GM18526 (cell line): Measurements from ENCODE around the gene SNTG2.

Source experiments
- POLR2A ChIP-seq: IDR thresholded peaks from 3 replicates; pipeline ENCODE4 v1.6.1; 2011; ENCODE audit not compliant: insufficient read length; ENCODE audit errors: extremely low read depth

SNTG2 gene

DNA sequence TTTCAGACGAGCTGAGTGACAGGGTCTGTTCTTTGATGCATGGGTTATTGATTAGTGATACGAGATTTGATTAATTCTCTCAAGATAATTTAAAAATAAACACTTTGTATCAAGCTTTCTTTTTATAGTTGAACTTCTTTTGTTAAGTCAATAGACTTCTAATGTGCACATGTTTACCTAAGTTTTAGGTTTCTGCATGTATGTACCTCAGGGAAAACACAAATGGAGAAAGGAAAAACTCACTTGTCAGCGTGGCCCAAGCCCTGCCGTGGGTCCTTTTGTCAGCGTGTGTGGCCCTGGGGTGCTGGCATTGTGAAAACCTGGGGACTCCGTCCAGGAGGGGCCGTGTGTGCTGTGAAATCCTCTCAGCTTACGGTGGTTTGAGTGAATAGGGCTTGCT is 153.7 kb downstream of the SNTG2 start:
- no peak for TF ChIP-seq POLR2A

DNA sequence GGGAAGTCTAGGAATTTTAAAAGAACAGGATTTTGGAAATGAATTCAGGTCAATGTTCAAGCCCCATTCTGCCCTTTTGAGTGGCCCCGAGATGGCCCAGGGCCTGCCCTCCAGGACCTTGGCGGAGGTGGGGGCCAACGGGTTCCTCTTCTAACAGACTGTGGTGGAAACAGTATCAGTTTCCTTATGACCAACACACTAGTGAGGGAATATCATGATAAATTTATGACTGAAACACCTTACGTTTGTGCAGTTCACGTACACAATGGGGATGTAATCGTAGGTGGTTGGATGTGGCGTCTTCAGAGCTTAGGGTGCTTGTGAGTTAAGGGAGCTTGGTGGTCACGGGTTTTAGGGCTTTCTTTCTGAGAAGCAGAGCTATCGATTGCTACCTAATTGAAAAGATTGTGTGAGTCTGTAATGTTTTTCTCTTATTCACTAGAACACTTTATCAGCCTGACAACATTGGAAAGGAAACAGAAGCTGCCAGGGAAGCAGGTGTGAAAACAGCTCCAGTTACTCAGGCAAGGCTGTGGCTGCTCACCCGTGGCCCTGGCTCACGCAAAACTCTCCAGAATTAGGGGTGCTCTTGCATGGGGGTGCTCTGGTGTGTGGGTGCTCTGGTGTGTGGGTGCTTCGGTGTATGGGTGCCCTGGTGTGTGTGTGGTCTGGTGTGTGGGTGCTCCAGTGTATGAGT is 165.3 kb downstream of the SNTG2 start:
- TF ChIP-seq POLR2A, result no peak

DNA sequence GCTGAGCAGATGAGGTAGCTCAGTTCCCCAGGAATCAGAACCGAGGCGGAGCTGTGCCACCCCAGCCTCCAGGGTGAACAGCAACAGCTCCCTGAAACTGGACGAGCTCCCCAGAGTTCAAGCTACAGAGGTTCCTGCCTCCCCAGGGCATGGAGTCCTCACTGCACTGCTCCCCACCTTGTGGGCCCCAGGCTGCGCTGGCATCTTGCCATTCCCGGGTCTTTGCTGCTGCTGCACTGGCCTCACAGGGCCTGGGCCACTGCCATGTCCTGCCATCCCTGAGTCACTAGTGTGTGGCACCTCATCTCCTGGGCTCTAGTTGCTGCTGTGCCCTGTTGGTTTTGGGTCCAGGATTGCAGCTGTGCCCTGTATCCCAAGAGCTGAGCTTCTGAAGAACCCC is 166.9 kb downstream of the SNTG2 start:
- TF ChIP-seq POLR2A, result no peak

DNA sequence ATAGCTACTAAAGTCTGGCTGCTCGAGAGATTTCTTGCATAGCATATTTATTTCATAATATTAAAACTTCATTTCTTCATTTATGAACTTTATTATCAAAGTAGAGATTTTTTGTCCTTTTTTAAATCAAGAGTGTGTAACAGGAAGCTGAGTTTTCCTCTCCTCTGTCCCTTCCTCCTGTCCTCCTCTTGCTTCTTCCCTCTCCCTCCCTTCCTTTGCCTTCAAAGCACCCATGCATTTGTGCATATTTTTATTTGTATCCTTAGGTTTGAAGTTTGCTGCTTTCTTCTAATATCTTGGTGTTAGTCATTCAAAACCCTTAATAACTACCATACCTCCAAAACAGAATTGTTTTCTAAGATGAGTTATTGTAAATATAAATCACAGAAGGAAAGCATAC is 174.6 kb downstream of the SNTG2 start:
- TF ChIP-seq POLR2A, result no peak

DNA sequence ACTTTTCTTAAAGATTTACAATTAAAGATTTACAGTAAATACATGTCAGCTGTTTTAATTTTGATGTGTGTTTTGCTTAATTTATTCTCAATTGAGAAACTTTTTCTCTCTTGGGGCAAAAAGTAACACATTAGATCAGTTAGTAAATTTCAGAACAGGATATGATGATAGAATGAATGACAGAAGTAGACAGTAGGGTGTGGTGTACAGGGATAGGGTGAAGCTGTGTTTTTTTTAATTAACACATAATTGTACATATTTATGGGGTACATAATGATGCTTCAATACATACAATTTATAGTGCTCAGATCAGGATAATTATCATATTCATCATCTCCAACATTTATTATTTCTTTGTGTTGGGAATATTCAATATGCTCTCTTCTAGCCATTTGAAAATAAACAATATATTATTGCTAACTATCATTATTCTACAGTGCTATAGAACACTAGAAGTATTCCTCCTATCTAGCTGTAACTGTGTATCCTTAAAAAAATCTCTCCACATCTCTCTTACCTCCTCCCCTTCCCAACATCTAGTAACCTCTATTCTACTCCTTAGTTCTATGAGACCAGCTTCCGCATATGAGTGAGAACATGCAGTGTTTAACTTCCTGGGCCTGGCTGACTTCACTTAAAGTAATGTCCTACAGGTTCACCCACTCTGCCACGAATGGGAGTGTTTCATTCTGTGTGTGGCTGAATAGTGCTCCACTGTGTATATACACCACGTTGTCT is 175.2 kb downstream of the SNTG2 start:
- TF ChIP-seq POLR2A, result no peak

DNA sequence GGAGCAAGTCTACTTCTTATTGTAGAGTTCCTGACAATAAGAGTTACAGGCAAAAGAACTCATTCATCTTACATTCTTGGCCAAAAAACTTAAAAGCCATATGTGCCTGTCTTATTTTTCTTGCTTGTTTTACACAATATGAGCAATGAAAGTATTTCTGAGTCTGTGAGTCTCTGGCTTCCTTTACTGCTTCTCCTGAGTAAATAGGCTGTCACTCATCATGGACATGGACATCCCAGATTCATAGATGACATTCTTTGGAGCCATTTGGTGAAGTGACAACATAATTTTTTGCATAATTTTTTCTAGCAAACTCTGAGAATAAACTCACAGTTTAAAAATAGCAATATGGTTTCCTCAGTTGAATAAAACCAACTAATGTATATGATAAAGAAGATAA is 179.3 kb downstream of the SNTG2 start:
- TF ChIP-seq POLR2A, result no peak

DNA sequence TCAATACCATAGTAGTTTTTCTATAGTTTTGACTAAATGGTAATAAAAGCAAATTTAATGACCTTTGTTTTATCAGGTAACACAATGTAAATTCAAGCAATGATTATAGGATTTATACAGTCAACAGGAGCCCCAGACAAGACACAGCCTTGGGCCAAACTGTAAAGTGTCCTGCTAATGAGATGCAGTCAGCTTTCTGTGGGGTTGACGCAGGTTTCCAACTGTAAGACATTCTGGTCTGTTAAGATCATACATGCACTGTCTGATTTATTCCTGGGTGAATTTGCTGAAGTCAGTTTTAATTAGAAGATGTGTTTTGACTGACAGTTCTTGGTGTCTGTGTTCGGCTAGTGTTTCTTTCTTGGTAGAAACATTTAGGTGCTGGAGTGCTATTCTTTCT is 180.3 kb downstream of the SNTG2 start:
- no peak for TF ChIP-seq POLR2A

DNA sequence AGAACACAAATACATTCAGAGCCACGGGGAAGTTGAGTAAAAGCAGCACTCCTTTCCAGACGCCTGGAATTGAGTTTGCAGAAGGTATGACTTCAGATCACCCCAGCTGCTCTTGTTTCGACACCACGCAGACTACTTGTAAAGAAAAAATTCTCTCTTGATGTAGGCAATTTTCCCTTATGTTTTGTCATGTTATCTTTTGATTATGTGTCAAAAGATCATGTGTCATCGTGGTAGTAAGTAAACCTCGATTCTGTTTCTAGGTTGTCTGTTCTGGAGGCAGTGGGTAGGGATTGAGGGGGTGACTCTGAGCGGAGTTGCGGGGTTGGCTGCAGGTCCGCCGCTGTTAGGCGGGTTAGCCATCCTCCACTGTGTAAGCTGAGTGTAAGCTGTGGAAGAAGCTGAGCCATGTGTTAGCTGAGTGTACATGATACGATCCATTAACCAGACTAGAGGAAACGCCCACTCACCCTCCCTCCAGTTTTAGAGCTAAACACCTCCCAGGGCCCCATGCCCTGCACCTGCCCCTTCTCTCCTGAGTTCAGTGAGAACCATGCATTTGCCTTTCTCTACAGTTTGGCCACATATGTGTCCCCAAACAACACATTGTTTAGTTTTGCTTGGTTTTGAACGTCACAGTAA is 181.8 kb downstream of the SNTG2 start:
- no peak for TF ChIP-seq POLR2A

DNA sequence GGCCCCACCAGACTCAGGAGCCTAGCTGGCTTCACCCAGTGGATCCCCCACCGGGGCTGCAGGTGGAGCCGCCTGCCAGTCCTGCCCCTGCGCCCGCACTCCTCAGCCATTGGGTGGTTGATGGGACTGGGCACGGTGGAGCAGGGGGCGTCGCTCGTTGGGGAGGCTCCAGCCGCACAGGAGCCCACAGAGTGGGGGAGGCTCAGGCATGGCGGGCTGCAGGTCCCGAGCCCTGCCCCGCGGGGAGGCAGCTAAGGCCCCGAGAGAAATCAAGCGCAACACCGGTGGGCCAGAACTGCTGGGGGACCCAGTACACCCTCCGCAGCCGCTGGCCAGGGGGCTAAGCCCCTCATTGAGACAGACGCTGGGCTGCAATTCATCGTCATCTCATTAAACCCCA is 184.0 kb downstream of the SNTG2 start:
- TF ChIP-seq POLR2A, result no peak

DNA sequence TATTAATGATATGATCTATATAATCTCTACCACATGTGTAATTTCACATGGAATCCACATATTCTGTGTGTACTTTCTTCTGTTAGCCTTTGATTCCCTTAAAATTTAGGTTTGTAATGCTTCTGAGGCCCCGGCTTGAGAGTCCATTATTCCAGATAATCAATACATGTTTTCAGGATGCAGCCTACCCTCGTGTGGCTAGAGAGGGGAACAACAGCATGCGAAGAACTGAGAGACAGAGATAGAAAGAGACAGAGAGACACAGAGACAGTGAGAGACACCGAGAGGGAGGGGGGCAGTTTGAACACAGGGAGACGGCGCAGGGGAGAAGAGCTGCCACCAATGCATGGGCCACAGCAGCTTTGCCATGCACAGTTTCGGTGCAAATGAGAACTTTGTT is 185.4 kb downstream of the SNTG2 start:
- no peak for TF ChIP-seq POLR2A

DNA sequence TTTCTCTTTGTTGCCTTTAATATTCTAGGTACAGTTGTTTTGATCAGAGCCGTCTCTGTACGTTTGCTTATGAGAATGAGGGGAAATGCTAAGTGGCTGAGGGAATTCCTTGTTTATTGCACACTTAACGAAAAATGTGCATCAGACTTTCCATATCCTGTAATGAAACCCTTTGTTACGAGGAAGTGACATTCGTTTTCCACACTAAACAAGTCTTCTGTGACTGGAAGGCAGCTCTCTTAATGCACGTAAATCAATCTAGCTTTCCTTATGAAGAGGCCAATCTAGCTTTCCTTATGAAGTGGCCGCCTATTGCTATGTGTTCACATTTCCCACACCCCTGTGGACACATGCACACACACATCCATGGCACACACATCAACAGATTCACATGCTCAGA is 186.2 kb downstream of the SNTG2 start:
- TF ChIP-seq POLR2A, result no peak

DNA sequence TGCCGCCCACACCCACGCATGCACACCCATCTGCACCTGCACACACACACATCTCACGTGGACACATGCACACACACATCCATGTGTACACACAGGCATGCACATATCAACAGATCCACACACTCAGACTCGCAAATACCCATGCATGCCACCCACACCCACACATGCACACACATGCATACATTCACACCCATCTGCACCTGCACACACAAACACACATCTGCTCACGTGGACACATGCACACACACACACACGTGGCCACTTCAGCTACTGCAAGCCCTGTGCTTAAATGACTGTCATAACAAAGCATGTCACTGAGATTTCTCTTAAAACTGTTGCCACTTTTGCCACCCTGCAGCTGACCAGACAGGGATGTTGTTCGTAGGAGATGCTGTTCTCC is 186.6 kb downstream of the SNTG2 start:
- TF ChIP-seq POLR2A, result no peak

DNA sequence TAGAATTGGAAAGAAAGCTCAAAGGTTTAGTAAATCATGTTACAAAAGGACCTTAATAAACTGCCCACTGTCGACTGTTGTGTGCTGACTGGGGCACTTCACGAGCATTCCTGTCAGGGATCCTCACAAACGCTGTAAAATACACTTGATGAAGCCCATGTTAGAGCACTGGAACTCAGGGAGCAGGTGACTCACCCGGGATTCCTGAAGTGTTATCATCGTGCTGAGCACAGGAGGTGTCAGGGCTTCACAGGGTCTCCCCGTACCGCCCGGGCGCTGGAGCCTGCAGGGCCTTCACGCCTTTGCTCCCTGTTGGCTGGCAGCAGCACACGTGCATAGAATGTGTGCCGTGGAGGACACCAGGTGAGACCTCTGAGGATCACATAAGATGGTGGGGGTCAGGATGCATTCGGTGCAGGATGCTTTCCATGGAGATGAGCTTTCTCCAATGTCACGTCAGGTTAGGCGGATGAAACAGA is 187.3 kb downstream of the SNTG2 start:
- no peak for TF ChIP-seq POLR2A

DNA sequence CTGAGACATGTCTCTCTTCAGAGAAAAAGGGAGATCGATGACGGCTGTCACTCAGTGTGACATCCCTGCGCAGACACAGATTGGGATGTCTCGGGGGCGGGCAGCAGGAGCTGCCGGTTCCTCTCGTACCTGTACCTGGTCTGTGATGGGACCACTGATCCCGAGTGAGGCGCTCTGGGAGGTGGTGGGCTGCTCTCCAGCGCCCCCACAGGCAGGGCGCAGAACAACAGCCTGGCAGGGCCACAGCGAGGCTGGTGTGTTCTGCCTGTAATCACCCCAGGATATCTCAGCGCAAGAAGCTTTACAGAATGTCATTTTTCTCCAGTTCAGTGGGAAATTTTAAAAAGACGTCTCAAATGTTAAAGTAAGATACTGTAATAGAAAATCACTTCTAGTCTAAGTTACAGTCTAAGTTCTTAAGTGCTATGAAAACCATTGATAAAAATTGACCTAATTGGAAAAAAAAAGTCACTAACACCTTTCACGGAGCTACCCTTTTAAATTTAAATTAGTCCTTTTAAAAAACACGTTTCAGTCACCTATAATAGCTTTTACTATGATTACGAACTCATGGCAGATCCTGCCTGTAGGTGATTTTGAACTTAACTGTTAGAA is 189.8 kb downstream of the SNTG2 start:
- no peak for TF ChIP-seq POLR2A

DNA sequence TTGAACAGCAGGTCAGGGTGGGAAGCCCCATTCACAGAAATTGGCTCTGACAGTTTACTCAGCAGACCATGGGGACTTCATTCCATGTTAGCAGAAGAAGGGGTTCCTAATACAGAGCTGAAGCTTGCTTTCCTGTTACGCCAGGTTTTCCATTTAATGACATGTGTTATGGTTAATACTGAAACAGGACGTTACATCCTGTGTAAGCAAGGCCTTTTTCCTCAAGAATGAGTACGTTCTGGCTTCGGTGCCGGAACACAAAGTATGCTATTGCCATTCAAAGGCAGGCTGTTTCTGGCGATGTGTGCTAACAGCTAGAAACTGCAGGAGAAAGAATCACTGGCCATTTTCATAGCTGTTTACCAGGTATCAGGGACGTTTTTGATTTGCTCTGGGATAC is 190.4 kb downstream of the SNTG2 start:
- TF ChIP-seq POLR2A, result no peak

DNA sequence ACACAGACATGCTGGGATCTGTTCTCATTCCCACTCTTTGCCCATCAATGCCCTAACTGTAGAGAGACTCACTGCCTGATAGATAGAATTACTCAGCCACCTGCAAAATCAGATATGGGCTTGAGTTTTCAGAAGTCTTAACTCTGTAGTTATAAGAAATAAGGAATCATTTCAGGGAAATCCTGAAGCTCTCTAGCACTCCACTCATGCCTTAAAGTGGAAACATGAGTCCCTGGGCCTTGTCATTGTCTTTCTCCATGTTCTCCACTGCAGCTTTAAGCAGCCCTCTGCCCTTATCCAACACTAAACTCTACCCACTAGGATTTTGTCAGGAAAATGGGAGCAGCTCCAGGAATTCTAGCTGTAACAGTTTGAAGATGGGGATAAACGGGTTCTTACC is 192.5 kb downstream of the SNTG2 start:
- TF ChIP-seq POLR2A, result no peak
